Heart left ventricle (tissue), 16 donors: ENCODE measurements around the gene FLT4. TPM values are rescaled to one million over a fixed set of nuclear protein-coding genes. Genes with fewer than 3 reads are reported as not detected.
A peak's percentile ranks its signal among the peaks of the same experiment; 100 is the strongest.

Experiments
- ATAC-seq, 4 donors: fragments of 200-7000 bp; cut with Tn5 transposase; one replicate each; pipeline ENCODE4 v1.9.1; 2020 to 2022; ENCODE audit warnings: moderate library complexity in 4 of 4, mild to moderate bottlenecking in 3 of 4, moderate number of reproducible peaks in 1 of 4
- DNase-seq, 5 donors: peaks; one replicate each; pipeline ENCODE4 v3.0.0-alpha.2; 2020
- H3K27ac ChIP-seq, 12 donors: fragments of 200-600 bp; sonication (generic) in 4 of 12; one replicate each; pipeline versions ENCODE4 v1.5.0 to v1.8.0; 2016 to 2022; ENCODE audit warnings: mild to moderate bottlenecking in 2 of 12
- H3K27me3 ChIP-seq, 9 donors: fragments of 200-600 bp; sonication (generic) in 2 of 9; one replicate each; pipeline versions ENCODE4 v1.5.1 to v1.8.0; 2016 to 2022; ENCODE audit warnings: mild to moderate bottlenecking in 3 of 9
- H3K36me3 ChIP-seq, 9 donors: fragments of 200-600 bp; sonication (generic) in 2 of 9; one replicate each; pipeline versions ENCODE4 v1.5.0 to v1.8.0; 2018 to 2022; ENCODE audit warnings: mild to moderate bottlenecking in 2 of 9
- H3K4me1 ChIP-seq, 12 donors: fragments of 200-600 bp; sonication (generic) in 4 of 12; one replicate each; pipeline versions ENCODE4 v1.5.0 to v1.8.0; 2016 to 2022; ENCODE audit warnings: mild to moderate bottlenecking in 3 of 12
- H3K4me3 ChIP-seq, 12 donors: fragments of 200-600 bp; sonication (generic) in 4 of 12; one replicate each; pipeline versions ENCODE4 v1.5.0 to v1.8.0; 2017 to 2022; ENCODE audit warnings: mild to moderate bottlenecking in 9 of 12, moderate library complexity in 4 of 12
- H3K9me3 ChIP-seq, 12 donors: fragments of 200-600 bp; sonication (generic) in 4 of 12; one replicate each; pipeline versions ENCODE4 v1.5.0 to v1.8.0; 2016 to 2022; ENCODE audit warnings: mild to moderate bottlenecking in 1 of 12
- POLR2A ChIP-seq, 2 donors: fragments of 450-650 bp; IDR thresholded peaks; one replicate each; pipeline ENCODE4 v1.6.1; 2017; ENCODE audit warnings: antibody characterized with exemption in 2 of 2, mild to moderate bottlenecking in 2 of 2, moderate library complexity in 2 of 2
- WGBS, 4 donors: extraction: QIAGEN DNeasy Blood & Tissue Kit in 2 of 4; methylation state at CpG; one replicate each; pipeline versions ENCODE4 v1.1.5 to v1.1.7; 2013 to 2018; 5-methylcytosine and 5-hydroxymethylcytosine counted together
- intact Hi-C, 10 donors: fragments of 100-400 bp; cut with DNase I; formaldehyde crosslinking; loops; one replicate each; pipeline versions ENCODE4 v1.11.1 to v1.14.2; 2022
- polyA plus RNA-seq, 2 donors: library from polyadenylated mRNA; stranded (reverse); fragments of 200-250 nt; gene quantifications; one replicate each; pipeline ENCODE4 v1.2.3, GENCODE V29; 2013
- total RNA-seq, 9 donors: library from RNA; depleted of rRNA in 2 of 9; stranded (reverse); fragments of >200 nt in 2 of 9; fragmentation: NEBNext Ultra II Directional in 3 of 9; extraction: Animal tissue kit (Norgen Biotek cat#: 25700) in 3 of 9; gene quantifications; one replicate each; pipeline versions ENCODE4 v1.1.0 to v1.2.4, GENCODE V29; 2016 to 2023
- TF ChIP-seq, protein P1 (sequence below), 12 donors: fragments of 200-600 bp; sonication (generic) in 4 of 12; IDR thresholded peaks; one replicate each; pipeline versions ENCODE4 v1.5.0 to v1.8.0; 2018 to 2022; ENCODE audit warnings: antibody characterized with exemption in 12 of 12, mild to moderate bottlenecking in 5 of 12
- donor health status: ischemic (EF 13 %, LVEDD 7.1; RV severe dilation, severe dysfunction).
- donor health status: healthy with polysubstance abuse.
- donor health status: DM: no; HTN: yes; CAD: no.
- donor health status: DM: no; HTN: no; CAD: no.
- donor health status: ischemic (EF 25% LVEDD 6.9; RV normal size, moderate dysfunction).
- donor health status: ischemic (EF 25% LVEDD 5.7; RV mildly dilated, moderate dysfunction).
- donor health status: healthy.
- donor health status: DM: yes; HTN: yes; CAD: no.
- donor health status: ischemic (EF 35%, LVEDD 5.7; RV mildly dilated, moderate dysfunction).
- donor health status: nonischemic (EF 11% LVEDD 7.7; RV severe dilation, severe dysfunction).
- donor health status: DM: yes; HTN: yes; CAD: no.
- donor health status: PGD.
- donor health status: ischemic (EF 29% LVEDD 5.4; RV normal size, mild dysfunction).
- donor health status: nonischemic (EF 23%, LVEDD 6.1; RV moderate dilation, normal function).

The FLT4 gene
- total and polyA plus RNA-seq, 11 donors: 2.1 to 13.7 (median 6.3) TPM

- no peak overlapping the region for H3K4me3 ChIP-seq
- H3K27ac ChIP-seq: peak overlapping the region in 2 of 12 donors; percentile 19 to 20
- peaks cover 0 to 15% (median 0%) of the 10 kb centered on the region in 12 donors for H3K4me1 ChIP-seq
- DNase-seq (peak in 2 of 5 donors; percentile 9 to 46), ATAC-seq (no peak)
- TF ChIP-seq, protein P1, sequence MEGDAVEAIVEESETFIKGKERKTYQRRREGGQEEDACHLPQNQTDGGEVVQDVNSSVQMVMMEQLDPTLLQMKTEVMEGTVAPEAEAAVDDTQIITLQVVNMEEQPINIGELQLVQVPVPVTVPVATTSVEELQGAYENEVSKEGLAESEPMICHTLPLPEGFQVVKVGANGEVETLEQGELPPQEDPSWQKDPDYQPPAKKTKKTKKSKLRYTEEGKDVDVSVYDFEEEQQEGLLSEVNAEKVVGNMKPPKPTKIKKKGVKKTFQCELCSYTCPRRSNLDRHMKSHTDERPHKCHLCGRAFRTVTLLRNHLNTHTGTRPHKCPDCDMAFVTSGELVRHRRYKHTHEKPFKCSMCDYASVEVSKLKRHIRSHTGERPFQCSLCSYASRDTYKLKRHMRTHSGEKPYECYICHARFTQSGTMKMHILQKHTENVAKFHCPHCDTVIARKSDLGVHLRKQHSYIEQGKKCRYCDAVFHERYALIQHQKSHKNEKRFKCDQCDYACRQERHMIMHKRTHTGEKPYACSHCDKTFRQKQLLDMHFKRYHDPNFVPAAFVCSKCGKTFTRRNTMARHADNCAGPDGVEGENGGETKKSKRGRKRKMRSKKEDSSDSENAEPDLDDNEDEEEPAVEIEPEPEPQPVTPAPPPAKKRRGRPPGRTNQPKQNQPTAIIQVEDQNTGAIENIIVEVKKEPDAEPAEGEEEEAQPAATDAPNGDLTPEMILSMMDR (IDR thresholded peaks at IDR 0.05): no peak
- no peak for TF ChIP-seq POLR2A (IDR thresholded peaks at IDR 0.05)
- H3K9me3 ChIP-seq: no peaks in the 10 kb centered on the region
- H3K27me3 ChIP-seq: peaks cover 0 to 11% (median 0%) of the 10 kb centered on the region in 9 donors
- 68 to 77% (median 73%) methylated on average over 7 to 14 of the region's 14 CpGs for WGBS, 4 donors
- H3K36me3 ChIP-seq: peaks cover 0 to 5% (median 0%) of the 10 kb centered on the region in 9 donors
- intact Hi-C loops: no loop called here
These were observed 15.9 kb downstream of the FLT4 start for GRCh38 chr5:180633283-180634177.

- DNase-seq (peak in 3 of 5 donors; percentile 30 to 64 (median 43)), ATAC-seq (peak in 1 of 4 donors; percentile 59)
- Histone ChIP-seq H3K4me3 (no peak overlapping the region), H3K27ac (peak overlapping the region in 2 of 12 donors; percentile 19 to 20), H3K4me1 (peaks cover 0 to 15% (median 0%) of the 10 kb centered on the region in 12 donors), H3K36me3 (peaks cover 0 to 5% (median 0%) of the 10 kb centered on the region in 9 donors), H3K27me3 (peaks cover 0 to 11% (median 0%) of the 10 kb centered on the region in 9 donors), H3K9me3 (no peaks in the 10 kb centered on the region)
- TF ChIP-seq, protein P1 (IDR thresholded peaks at IDR 0.05): no peak
- no peak for TF ChIP-seq POLR2A (IDR thresholded peaks at IDR 0.05)
- intact Hi-C loops: no loop called here
- 50 to 75% (median 64%) methylated on average over 10 of the region's 10 CpGs for WGBS, 4 donors
These were observed 16.6 kb downstream of the FLT4 start for GRCh38 chr5:180632768-180633167.

DNA sequence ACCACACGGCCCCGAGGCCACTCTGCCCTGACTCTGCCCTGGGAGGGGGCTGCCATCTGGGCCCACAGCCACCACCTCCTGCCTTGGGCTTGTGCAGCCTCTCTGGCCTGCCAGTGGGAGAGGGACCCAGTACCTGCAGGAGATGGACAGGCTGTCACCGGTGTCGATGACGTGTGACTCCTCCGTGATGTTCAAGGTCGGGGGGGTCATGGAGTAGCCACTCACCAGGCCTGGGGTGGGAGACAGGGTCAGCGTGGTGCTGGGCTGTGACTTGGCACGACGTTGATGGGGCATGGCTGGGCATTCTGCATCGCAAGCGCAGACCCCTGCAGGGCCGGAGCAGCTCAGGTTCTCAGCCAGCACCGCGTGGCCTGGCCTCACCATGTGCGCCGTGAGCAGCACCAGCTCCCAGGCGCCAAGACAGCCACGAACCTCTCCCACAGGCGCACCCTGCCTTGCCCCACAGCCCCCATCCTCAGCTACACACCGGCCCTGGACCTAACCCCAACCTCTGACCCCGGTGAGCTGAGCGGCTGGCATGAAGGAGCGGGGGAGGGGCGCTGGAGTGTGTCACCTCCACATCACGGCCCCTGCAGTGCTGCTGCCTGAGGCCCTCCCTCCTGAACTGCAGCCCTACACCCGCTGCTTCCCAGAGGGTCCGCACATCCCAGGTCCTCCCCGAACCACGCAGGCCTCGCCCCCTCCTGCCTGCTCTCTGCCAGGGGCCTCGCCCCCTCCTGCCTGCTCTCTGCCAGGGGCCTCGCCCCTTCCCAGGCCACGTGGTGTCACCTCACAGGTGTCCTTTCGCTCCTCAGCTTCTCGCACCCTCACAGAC lies 17.6 kb downstream of the FLT4 start:
- Histone ChIP-seq H3K36me3 (peaks cover 0 to 5% (median 0%) of the 10 kb centered on the region in 9 donors), H3K27ac (peak overlapping the region in 1 of 12 donors; percentile 22), H3K4me3 (no peak overlapping the region), H3K27me3 (peaks cover 0 to 11% (median 0%) of the 10 kb centered on the region in 9 donors), H3K4me1 (peaks cover 0 to 15% (median 0%) of the 10 kb centered on the region in 12 donors), H3K9me3 (no peaks in the 10 kb centered on the region)
- DNase-seq (peak in 3 of 5 donors; percentile 16 to 51 (median 20)), ATAC-seq (peak in 1 of 4 donors; percentile 4)
- intact Hi-C loops: no loop called here
- 64 to 72% (median 69%) methylated on average over 19 to 36 of the region's 36 CpGs for WGBS, 4 donors
- TF ChIP-seq, protein P1 (IDR thresholded peaks at IDR 0.05): no peak
- TF ChIP-seq POLR2A (IDR thresholded peaks at IDR 0.05): no peak
